ENCODE results near the gene AJM1.

DNA sequence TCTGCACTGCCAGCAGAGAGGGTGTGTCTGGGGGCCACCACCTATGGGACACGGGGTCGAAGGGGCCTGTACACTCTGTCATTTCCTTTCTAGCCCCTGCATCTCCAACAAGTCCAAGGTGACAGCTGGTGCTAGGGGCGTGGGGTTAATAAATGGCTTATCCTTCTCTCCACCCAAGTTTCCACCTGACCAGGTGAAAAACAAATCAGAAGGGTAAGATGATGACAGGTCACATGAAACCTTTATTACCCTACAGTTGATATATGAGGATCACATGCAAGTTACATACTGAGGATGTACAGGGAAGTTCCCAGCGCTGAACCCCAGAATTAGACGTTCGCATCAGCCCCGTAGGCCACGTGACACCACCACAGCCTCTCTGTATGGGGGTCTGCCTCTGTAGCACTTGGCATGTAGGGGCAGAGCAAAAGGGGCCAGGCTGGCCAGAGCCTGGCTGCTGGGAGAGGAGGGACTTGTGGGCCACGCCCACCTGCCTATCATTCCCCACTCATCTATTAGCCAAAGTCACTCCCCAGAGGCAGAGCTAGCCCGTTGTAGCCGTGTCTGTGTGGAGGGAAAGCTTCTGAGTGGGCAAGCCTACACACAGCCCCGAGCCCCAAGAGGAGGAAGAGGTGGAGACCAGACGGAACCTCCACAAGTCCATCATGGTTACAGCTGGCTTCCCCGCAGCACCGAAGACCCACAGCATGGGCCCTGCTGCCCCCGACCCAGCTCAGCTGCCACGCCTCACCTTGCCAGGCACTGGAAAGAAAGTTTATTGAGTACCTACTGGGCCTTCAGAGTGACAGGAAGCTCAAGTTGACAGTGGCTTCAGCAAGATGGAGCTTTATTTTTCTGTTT is 49.0 kb upstream of the AJM1 start:
- TF ChIP-seq, protein P1, sequence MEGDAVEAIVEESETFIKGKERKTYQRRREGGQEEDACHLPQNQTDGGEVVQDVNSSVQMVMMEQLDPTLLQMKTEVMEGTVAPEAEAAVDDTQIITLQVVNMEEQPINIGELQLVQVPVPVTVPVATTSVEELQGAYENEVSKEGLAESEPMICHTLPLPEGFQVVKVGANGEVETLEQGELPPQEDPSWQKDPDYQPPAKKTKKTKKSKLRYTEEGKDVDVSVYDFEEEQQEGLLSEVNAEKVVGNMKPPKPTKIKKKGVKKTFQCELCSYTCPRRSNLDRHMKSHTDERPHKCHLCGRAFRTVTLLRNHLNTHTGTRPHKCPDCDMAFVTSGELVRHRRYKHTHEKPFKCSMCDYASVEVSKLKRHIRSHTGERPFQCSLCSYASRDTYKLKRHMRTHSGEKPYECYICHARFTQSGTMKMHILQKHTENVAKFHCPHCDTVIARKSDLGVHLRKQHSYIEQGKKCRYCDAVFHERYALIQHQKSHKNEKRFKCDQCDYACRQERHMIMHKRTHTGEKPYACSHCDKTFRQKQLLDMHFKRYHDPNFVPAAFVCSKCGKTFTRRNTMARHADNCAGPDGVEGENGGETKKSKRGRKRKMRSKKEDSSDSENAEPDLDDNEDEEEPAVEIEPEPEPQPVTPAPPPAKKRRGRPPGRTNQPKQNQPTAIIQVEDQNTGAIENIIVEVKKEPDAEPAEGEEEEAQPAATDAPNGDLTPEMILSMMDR (IDR thresholded peaks at IDR 0.05), result no peak
- no peak for TF ChIP-seq EZH2 (IDR thresholded peaks at IDR 0.05; ENCODE audit: borderline replicate concordance, insufficient read depth, low read depth, low read length, poor library complexity, severe bottlenecking)
